Liver (tissue), 2 donors: Measurements from ENCODE around the gene GPBP1.

ENCODE experiments used
- JUND ChIP-seq, 2 donors: IDR thresholded peaks; 2 replicates each; pipeline ENCODE4 v1.6.1; 2016; ENCODE audit warnings: antibody characterized with exemption in 2 of 2
- SP1 ChIP-seq: IDR thresholded peaks from 2 replicates; pipeline ENCODE4 v1.6.1; 2018; ENCODE audit warnings: antibody characterized with exemption, mild to moderate bottlenecking
- donor health status: healthy.

DNA sequence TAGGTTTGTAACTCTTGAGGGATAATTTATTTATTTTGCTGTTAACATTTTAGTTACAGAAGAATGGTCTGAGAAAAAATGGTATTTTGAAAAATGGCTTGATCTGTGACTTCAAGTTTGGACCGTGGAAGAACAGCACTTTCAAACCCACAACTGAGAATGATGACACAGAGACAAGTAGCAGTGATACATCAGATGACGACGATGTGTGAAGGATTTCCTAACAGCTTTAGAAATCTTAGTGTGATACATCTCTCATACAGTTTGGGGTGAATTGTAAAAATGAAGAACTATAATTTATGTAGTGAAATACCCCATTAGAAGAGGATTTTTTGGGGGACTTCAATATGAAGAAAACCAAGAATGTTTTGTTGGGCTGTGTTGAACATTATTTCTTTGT is 88.7 kb downstream of the GPBP1 start:
- TF ChIP-seq JUND (IDR thresholded peaks at IDR 0.05), result no peak
- no peak for TF ChIP-seq SP1
